Measurements from ENCODE around the gene CARS2.

The CARS2 gene

DNA sequence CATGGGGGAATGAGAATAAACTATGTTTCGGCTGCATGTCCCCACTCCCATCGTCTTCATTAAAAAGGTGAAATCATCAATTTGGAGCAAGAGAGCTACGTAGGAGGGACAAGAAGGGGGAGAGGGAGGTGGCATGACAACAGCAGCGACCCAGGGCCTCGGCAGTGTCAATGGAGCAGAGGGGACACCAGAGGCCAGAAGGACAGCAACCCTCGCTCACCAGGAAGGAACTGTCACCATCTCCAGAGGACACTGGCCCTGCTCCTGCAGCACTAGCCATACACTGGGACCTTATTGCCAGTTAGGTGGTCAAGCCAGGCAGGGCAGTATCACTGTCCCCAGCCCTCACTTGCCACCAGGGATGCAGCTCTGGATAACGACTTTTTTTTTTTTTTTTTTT, 56.4 kb downstream of the CARS2 start:
- no peak for DNase-seq

- no peak for DNase-seq
Measured at GRCh38 chr13:110648848-110649421, 57.0 kb downstream of the CARS2 start.

DNA sequence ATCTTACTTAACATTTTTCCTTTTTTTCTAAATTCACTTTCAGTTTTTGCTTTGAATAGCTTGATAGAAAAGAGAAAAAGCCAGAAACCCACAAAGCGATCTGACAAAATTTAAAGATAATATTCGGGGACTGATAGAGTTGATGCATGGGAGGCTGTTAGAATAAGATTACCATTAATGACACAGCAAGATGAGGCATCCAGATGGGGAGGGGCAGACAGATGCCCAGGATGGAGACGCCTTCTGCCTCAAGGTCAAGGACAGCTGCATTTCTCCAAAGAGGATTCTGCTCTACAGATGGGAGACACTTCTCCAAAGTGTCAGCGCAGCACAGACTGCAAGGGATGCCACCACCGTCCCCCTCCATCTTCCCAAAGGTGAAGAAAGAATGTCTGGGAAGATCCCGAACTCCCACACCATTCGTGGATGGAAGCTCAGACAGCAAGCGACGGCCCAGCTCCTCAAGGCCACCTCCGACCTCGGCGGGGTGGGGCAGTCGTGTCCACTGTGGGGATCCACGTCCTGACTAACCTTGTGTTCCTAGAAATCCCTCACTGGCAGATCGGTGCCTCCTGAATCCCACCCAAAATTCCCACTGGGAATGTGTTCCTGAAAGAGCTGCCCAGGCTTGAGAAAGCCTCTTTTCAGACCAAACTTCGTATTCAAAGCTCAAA, 57.6 kb downstream of the CARS2 start:
- no peak for DNase-seq

DNA sequence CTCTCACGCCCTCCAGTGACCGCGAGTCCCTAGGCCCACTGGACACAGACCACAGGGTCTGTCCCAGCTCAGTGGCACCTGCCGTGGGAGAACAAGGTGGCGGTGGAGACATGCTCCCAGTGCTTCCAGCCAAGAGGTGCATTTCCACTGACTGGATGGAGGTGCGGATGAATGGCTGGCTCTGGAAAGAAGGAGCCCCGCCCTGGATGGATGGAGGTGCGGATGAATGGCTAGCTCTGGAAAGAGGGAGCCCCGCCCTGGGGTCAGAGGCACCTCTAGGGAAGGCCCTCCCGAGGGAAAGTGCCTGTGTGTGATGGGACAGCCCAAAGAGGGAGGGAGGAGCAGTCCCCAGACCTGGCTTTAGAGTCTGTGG, 58.6 kb downstream of the CARS2 start:
- no peak for DNase-seq

DNA sequence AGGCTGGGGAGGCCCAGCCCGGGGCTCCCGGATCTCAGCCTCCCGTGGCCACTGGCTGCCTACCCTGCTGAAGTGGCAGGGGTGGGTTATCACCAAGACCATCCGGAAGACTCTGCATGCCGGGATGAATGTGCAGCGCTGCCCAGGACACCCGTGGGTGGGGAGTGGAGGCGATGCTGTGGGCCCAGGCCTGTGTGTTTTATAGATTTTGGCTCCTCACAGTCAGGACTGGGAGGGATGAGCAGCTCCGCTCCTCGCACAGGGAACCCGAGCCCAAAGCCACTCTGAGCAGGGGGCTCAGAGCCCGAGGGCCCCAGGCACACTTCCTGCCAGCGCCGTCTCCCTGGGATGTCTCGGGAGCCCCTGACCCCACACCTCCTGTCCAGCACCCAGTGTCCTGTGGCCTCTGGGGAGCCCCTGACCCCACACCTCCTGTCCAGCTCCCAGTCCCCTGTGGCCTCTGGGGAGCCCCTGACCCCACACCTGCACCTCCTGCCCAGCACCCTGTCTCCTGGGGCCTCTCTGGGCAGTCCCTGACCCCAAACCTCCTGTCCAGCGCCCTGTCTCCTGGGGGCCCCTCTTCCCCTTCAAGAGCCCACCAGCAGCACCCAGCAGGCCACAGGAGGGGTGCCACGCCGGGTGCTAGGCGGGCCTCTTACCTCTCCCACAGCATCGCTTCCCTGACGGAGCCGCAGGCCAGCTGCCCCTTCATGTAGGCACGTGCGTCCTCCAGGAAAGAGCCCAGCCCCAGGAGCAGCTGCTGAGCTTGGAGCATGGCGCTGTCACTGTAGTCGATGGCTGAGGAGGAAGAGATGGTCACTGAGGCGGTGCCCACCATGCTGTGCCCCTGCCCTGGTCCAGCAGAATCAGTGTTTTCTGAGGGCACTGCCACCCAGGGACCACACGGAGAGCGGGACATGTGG, 59.2 kb downstream of the CARS2 start:
- no peak for DNase-seq

GRCh38 chr13:110645750-110646149, 60.2 kb downstream of the CARS2 start:
- DNase-seq, result no peak

DNA sequence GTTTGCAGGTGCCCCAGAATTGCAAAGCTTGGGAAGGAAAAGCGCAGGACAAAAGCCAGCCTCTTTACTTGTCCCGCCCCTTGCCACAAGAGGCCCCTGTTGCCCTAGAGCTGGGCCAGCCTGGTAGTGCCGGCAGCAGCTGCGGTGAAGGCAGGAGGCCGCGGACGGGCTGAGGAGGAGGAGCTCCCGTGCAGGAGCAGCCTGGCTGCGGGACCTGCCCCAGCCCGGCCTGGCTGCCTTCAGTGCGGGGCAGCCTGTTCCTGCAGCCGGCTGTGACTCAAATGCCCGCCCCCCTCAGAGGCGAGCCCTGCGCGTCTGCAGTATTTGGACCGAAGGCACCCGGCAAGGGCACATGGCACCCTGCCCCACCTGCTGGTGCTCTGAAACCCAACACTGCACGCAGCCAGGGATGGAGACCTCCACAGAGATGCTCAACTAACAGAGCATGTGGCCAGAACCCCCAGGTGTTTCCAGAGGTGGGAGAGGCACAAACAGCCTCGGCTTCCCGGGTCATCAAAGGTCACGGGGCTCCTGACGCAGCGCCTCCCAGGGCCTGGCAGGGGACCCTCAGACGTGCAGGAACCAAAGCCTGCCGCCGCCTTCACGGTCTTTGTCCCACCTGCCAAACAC, 60.9 kb downstream of the CARS2 start:
- peak; percentile 26 for DNase-seq

GRCh38 chr13:110643768-110644421, 62.0 kb downstream of the CARS2 start:
- DNase-seq, result no peak

- no peak for DNase-seq
Measured at GRCh38 chr13:110643324-110643723, 62.6 kb downstream of the CARS2 start.

- DNase-seq, result no peak
Measured at GRCh38 chr13:110642291-110642981, 63.5 kb downstream of the CARS2 start.

- DNase-seq, result no peak
Measured at GRCh38 chr13:110641055-110642015, 64.6 kb downstream of the CARS2 start.

DNA sequence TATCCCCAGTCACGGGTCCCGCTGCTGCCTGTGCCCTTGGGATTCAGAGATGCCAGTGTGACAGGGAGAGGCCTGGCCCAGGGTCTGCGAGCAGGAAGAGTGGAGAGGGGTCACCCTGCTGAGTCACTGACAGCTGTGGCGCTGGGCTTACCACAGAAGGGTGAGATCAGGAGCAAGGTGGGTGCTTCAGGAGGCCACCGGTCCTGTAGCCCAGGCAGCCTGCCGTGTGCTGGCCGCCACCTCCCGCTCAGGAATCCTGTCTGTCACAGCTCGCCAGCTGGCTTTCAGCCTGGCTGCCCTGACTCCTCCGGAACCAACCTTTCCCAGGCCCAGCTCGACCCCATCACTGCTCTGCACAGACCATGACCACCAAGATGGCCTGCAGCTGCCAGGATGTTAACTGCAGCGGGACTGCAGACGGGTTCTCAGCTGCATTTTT, 65.3 kb downstream of the CARS2 start:
- DNase-seq, result no peak

DNA sequence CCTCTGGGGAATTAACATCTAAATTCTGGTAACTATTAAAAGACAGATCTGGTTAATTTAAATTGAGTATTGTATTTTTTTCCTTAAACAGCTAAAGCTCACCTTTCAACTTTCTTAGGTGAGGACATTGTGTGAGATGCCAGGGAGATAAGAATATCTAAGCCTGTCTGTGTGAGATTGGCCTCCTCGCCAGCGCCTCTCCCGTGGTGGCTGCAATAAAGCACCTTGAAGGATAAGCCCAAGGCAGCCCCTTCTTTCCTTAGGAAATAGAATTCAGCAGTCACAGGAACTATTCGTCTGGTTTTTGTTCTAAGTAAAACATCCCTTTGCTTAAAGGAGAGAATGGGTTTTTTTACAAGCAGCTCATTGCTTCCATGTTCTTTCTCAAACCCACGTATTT, 66.0 kb downstream of the CARS2 start:
- no peak for DNase-seq

- DNase-seq, result no peak
Measured at GRCh38 chr13:110638814-110639806, 66.8 kb downstream of the CARS2 start.

DNA sequence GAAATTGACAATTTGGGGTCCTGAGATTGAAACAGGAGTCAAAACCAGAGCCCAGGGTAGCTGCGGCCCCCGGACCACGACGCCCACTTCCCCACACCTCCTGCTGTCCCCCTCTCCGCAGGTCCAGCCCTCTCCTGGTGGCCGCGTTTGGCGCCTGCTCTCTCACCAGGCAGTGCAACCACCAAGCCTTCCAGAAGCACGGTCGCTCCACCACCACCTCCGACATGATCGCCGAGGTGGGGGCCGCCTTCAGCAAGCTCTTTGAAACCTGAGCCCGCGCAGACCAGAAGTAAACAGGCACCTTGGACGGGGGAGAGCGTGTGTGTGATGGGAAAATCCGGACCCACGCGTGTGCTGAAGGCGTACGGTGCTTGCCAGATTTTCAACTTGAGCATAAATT, 67.7 kb downstream of the CARS2 start:
- no peak for DNase-seq

DNA sequence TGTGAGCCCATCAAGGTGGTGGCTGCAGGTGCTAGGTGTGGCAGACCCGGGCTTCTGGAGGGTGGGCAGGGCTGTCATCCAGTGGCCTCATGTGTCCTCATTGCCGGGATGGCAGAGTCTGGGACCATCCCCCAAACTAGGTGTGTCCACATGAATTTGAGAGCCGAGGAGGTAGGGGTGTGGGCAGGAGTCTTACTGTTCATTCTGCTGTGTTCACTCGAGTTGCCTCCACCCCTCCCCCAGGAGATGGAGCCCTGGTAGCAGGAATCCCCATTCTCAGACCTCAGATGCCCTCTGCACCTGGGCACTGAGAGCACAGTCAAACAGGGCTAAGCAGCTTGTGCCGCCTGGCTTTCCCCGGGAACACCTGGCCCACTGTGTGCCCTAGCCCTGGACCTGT, 68.2 kb downstream of the CARS2 start:
- DNase-seq, result no peak

DNA sequence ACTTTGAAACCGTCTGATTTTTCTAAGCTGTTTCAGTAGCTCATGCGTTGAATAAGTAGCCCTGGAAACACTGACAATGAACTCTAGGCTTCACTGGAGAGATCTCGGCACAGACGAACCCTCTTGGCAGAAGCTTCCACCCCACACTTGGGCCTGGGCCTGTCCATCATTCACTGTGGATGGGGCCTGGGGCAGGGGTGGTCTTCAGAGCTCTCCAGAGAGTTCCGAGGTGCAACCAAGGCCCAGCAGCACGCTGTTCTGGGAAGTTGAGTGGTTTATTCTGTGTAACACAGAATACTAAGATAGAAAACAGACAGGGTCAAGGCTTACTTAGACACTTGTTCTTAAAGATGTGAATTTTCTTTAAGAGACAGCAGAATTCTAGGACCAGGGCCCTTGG, 68.6 kb downstream of the CARS2 start:
- no peak for DNase-seq

DNA sequence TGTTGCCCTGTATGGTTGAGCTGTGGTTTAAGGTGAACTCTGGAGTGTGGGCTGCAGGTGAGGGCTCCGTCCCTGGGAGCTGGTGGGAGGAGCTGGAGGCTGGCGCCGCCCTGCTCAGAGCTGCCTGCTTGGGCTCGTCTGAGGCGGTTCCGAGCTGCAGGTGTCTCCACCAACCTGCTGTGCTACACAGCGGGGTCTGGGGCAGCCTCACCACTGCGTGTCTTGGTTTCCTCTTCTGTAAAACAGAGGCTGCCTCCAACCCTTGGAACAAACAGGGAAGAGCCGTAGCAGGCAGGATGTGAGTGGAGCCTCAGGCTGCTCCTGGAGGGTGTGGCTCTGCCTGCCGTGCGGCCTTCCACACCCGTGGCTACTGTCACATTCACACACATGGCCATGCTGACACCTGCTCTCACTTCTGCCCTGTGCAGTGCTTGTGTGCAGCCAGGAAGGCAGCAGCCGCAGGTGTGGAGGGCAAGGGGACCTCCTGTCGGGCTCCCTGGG, 69.2 kb downstream of the CARS2 start:
- no peak for DNase-seq

DNA sequence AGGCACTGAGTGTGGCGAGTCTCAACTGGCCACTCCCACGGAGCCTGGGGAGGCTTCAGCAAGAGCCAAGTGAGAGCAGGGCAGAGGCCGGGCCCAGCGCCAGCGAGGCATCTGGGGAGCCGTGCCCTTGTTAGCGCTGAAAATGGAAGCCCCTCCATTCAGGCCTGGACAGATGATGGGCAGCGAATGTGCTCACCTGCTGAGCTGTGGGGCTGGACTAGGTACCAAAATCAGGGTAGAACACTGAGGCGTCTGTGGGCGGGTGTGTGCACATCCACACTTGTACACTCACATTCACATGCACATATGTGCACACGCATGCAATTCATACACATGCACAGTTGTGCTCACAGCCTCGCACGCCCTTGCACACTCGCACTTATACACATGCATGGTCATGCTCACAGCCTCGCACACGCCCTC, 69.9 kb downstream of the CARS2 start:
- no peak for DNase-seq
